C4-2B (cell line): Measurements from ENCODE around the gene TMPRSS11E.
"Not testable (repeated sequence)": the region's sequence is repeated elsewhere in the genome, so short reads cannot be mapped to it uniquely, and the experiment has no call there.

Experiments used
- CTCF ChIP-seq: fragments of 450-650 bp; conservative IDR thresholded peaks from 2 replicates; pipeline ENCODE4 v1.5.1; 2017; ENCODE audit warnings: mild to moderate bottlenecking
- ZFX ChIP-seq: fragments of 450-650 bp; IDR thresholded peaks from 2 replicates; pipeline ENCODE4 v1.6.1; 2017

- TF ChIP-seq CTCF, ZFX: not testable (repeated sequence)
Observed at GRCh38 chr4:68542742-68543141, 95.5 kb downstream of the TMPRSS11E start.
